PC-9 (cell line): Measurements from ENCODE around the gene MBP. TPM values are rescaled to one million over a fixed set of nuclear protein-coding genes. Genes with fewer than 3 reads are reported as not detected.

Experiments used
- BruUV-seq: library from RNA; stranded (reverse); fragments of 400-500 nt; replicated peaks from 2 replicates; lab custom pipeline; 2021; lab: Mats Ljungman, UMichigan
- CTCF ChIA-PET: fragments of 300-600 bp; sonication (Branson Sonifier 250); formaldehyde crosslinking; loops from one replicate; lab custom pipeline; 2022; ENCODE audit warnings: antibody characterized with exemption; lab: Charles Lee
- POLR2A ChIA-PET: fragments of 300-600 bp; sonication (Branson Sonifier 250); formaldehyde crosslinking; loops from one replicate; lab custom pipeline; 2022; ENCODE audit warnings: antibody characterized with exemption; ENCODE audit not compliant: unreplicated experiment; lab: Charles Lee
- DNase-seq, 2 experiments: peaks; one replicate each; pipeline versions ENCODE4 v3.0.0 to v3.0.0-alpha.2; 2015 to 2022; ENCODE audit warnings: mixed read lengths in 1 of 2
- H2AFZ ChIP-seq: fragments of 200-600 bp; sonication (generic); 2 replicates; pipeline ENCODE4 v1.8.1; 2017; ENCODE audit warnings: antibody characterized with exemption
- H3F3A ChIP-seq: fragments of 200-600 bp; sonication (generic); 2 replicates; pipeline ENCODE4 v1.8.1; 2017; ENCODE audit warnings: antibody characterized with exemption, mild to moderate bottlenecking, low read depth; ENCODE audit not compliant: insufficient read depth
- H3K27ac ChIP-seq: fragments of 200-600 bp; sonication (generic); 2 replicates; pipeline ENCODE4 v1.6.1; 2016; ENCODE audit warnings: mixed run types
- H3K27me3 ChIP-seq: fragments of 200-600 bp; sonication (generic); 2 replicates; pipeline ENCODE4 v1.6.1; 2016; ENCODE audit warnings: low read depth, mixed run types; ENCODE audit not compliant: insufficient read depth
- H3K36me3 ChIP-seq: fragments of 200-600 bp; sonication (generic); 2 replicates; pipeline ENCODE4 v1.6.1; 2016; ENCODE audit warnings: low read depth, mixed run types
- H3K4me1 ChIP-seq: fragments of 200-600 bp; sonication (generic); replicated peaks from 2 replicates; pipeline ENCODE4 v1.6.1; 2016; ENCODE audit warnings: mixed run types; ENCODE audit not compliant: insufficient read depth
- H3K4me2 ChIP-seq: fragments of 200-600 bp; sonication (generic); 2 replicates; pipeline ENCODE4 v1.6.1; 2017; ENCODE audit warnings: mixed run types
- H3K4me3 ChIP-seq: fragments of 200-600 bp; sonication (generic); 2 replicates; pipeline ENCODE4 v1.6.1; 2016; ENCODE audit warnings: mixed run types
- H3K79me2 ChIP-seq: fragments of 200-600 bp; sonication (generic); 2 replicates; pipeline ENCODE4 v1.6.1; 2017; ENCODE audit warnings: low read depth, mixed run types
- H3K9me2 ChIP-seq: fragments of 200-600 bp; sonication (generic); 2 replicates; pipeline ENCODE4 v1.8.1; 2017; ENCODE audit warnings: mild to moderate bottlenecking; ENCODE audit not compliant: insufficient read depth
- H3K9me3 ChIP-seq: fragments of 200-600 bp; sonication (generic); 2 replicates; pipeline ENCODE4 v1.8.1; 2016; ENCODE audit warnings: low read depth; ENCODE audit not compliant: insufficient read depth
- H4K20me1 ChIP-seq: fragments of 200-600 bp; sonication (generic); 2 replicates; pipeline ENCODE4 v1.8.1; 2017; ENCODE audit not compliant: insufficient read depth
- EZH2 ChIP-seq: fragments of 200-600 bp; sonication (generic); IDR thresholded peaks from 2 replicates; pipeline ENCODE4 v1.8.0; 2017; ENCODE audit warnings: antibody characterized with exemption, low read depth
- intact Hi-C: fragments of 100-400 bp; cut with micrococcal nuclease; formaldehyde crosslinking; loops from one replicate; pipeline ENCODE4 v1.10.0; 2022; ENCODE audit not compliant: unreplicated experiment
- total RNA-seq: library from RNA; stranded (reverse); gene quantifications from 2 replicates; pipeline ENCODE4 v1.2.3, GENCODE V29; 2021
- TF ChIP-seq, protein P1 (sequence below): fragments of 200-600 bp; sonication (generic); conservative IDR thresholded peaks from 2 replicates; pipeline ENCODE4 v1.6.1; 2017; ENCODE audit warnings: mixed run types, antibody characterized with exemption, mild to moderate bottlenecking, moderate library complexity

Gene MBP
- total RNA-seq, 1 experiment from 2014 or later: 37.9 TPM

- CTCF ChIA-PET: no interaction called here
- H3F3A ChIP-seq: no peaks in the 10 kb centered on the region
- DNase-seq: no peak
- H4K20me1 ChIP-seq: peaks cover 17% of the 10 kb centered on the region
- H3K79me2 ChIP-seq: peaks cover 31% of the 10 kb centered on the region
- intact Hi-C loops: no loop called here
- POLR2A ChIA-PET: interaction anchor here (0.5 kb wide), 1 partner anchor 22 kb away, joined by 5 read pairs; no protein-coding TSS in a partner anchor
- no peaks in the 10 kb centered on the region for H3K4me1 ChIP-seq
- no peaks in the 10 kb centered on the region for H3K36me3 ChIP-seq
- H3K4me2 ChIP-seq: no peak overlapping the region
- H3K27me3 ChIP-seq: no peaks in the 10 kb centered on the region
- H3K9me2 ChIP-seq: no peaks in the 10 kb centered on the region
- H3K4me3 ChIP-seq: no peak overlapping the region
- no TSS peak for BruUV-seq
- H2AFZ ChIP-seq: no peak overlapping the region
- H3K27ac ChIP-seq: no peak overlapping the region
- no peaks in the 10 kb centered on the region for H3K9me3 ChIP-seq
- TF ChIP-seq, protein P1, sequence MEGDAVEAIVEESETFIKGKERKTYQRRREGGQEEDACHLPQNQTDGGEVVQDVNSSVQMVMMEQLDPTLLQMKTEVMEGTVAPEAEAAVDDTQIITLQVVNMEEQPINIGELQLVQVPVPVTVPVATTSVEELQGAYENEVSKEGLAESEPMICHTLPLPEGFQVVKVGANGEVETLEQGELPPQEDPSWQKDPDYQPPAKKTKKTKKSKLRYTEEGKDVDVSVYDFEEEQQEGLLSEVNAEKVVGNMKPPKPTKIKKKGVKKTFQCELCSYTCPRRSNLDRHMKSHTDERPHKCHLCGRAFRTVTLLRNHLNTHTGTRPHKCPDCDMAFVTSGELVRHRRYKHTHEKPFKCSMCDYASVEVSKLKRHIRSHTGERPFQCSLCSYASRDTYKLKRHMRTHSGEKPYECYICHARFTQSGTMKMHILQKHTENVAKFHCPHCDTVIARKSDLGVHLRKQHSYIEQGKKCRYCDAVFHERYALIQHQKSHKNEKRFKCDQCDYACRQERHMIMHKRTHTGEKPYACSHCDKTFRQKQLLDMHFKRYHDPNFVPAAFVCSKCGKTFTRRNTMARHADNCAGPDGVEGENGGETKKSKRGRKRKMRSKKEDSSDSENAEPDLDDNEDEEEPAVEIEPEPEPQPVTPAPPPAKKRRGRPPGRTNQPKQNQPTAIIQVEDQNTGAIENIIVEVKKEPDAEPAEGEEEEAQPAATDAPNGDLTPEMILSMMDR: no peak
- no peak for TF ChIP-seq EZH2
Measured at GRCh38 chr18:77039196-77040130, 93.1 kb downstream of the MBP start.

- Histone ChIP-seq H2AFZ (no peak overlapping the region), H3K36me3 (no peaks in the 10 kb centered on the region), H3K27me3 (no peaks in the 10 kb centered on the region), H3K79me2 (peaks cover 35% of the 10 kb centered on the region), H3K27ac (no peak overlapping the region), H4K20me1 (peaks cover 17% of the 10 kb centered on the region), H3K9me2 (no peaks in the 10 kb centered on the region), H3K4me1 (no peaks in the 10 kb centered on the region), H3K4me2 (no peak overlapping the region), H3K9me3 (no peaks in the 10 kb centered on the region), H3K4me3 (no peak overlapping the region), H3F3A (no peaks in the 10 kb centered on the region)
- CTCF ChIA-PET: no interaction called here
- POLR2A ChIA-PET: no interaction called here
- no TSS peak for BruUV-seq
- no peak for TF ChIP-seq EZH2
- TF ChIP-seq, protein P1: no peak
- DNase-seq: no peak
- intact Hi-C loops: no loop called here
Measured at GRCh38 chr18:77038182-77038858, 94.3 kb downstream of the MBP start.

- Histone ChIP-seq H3K27me3 (no peaks in the 10 kb centered on the region), H3K4me2 (no peak overlapping the region), H3K27ac (no peak overlapping the region), H4K20me1 (peaks cover 17% of the 10 kb centered on the region), H2AFZ (no peak overlapping the region), H3K36me3 (no peaks in the 10 kb centered on the region), H3K4me3 (no peak overlapping the region), H3F3A (no peaks in the 10 kb centered on the region), H3K9me3 (no peaks in the 10 kb centered on the region), H3K79me2 (peaks cover 37% of the 10 kb centered on the region), H3K9me2 (no peaks in the 10 kb centered on the region), H3K4me1 (no peaks in the 10 kb centered on the region)
- no TSS peak for BruUV-seq
- intact Hi-C loops: no loop called here
- DNase-seq: no peak
- no peak for TF ChIP-seq EZH2
- TF ChIP-seq, protein P1: no peak
- CTCF ChIA-PET: interaction anchor here (0.7 kb wide), 1 partner anchor 52 kb away, joined by 3 read pairs; no protein-coding TSS in a partner anchor
- POLR2A ChIA-PET: no interaction called here
Measured at GRCh38 chr18:77037567-77037966, 95.0 kb downstream of the MBP start.
